NCI-H2107 treated with DMSO at 0.1 percent for 48 hours (cell line): ENCODE results near the gene CACTIN.
"Not testable (repeated sequence)": the region's sequence is repeated elsewhere in the genome, so short reads cannot be mapped to it uniquely, and the experiment has no call there.

ENCODE experiments used
- DNase-seq: peaks from one replicate; lab custom pipeline; 2025; ENCODE audit not compliant: unreplicated experiment; lab: John Stamatoyannopoulos, UW

Gene CACTIN

DNA sequence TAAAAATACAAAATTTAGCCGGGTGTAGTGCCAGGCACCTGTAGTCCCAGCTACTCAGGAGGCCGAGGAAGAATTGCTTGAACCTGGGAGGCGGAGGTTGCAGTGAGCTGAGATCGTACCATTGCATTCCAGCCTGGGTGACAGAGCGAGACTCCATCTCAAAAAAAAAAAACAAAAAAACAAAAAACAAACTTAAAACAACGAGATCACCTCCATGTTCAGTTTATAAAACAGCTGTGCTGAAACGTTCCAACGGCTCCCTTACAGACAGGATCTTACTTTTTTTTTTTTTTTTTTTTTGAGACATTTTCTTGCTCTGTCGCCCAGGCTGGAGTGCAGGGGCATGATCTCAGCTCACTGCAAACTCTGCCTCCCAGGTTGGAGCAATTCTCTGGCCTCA, 2.2 kb upstream of the CACTIN start:
- DNase-seq: not testable (repeated sequence)

DNA sequence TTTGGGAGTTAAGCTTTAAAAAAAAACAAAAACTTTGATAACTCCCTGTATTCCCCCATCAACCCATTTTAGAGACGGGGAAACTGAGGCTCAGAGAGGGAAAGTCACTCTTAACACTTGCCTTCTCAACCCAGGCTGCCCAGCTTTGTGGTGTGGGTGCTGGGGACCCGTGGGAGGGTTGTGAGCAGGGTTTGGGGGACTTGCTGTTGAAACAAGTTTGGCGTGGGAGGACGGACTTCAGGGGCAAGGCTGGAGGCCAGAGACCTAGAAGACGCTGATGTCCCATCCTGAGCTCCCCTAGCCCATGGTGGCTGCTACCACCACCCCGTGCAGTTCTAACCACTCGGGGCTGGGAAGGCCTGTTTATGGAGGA, 747 bp upstream of the CACTIN start:
- DNase-seq: no peak

DNA sequence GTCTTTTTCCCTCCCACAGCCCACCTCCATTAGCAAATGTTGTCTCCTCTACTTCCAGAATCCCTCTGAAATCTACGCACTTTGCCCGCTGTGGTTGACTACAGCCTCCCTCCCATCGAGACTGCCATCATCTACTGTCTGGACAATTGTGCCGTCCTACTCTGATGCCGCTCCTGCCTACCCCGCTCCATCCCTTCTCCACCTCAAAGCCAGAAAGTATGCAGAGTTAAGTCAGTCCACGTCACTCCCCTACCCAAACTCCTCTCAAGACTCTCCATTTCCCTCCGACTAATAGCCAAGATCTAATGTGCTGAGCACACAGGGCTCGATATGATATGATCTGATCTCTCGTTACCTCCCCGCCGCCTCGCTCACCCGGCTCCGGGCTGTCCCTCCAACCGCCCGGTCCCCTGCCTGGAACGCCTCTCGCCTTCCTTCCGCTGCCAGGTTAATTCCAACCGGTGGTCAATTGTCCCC, 556 bp downstream of the CACTIN start:
- no peak for DNase-seq

DNA sequence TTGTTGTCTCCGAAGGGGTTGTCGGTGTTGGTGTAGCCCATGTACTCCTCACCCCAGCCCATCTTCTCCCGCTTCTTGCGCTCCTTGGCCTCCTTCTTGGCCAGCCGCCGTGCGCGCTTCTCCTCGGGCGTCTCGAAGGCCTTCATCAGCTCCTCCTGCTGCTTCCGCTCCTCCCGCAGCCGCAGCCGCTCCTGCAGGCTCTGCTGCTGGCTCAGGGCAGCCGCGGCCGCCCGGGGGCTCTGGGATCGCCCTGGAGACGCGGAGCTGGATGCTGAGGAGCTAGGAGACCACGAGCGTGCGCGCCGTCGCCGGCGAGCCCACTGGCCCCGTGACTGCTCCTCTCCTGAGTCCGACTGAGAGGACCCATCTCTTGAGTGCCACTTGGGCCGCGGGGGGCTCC, 2.9 kb downstream of the CACTIN start:
- DNase-seq: no peak

DNA sequence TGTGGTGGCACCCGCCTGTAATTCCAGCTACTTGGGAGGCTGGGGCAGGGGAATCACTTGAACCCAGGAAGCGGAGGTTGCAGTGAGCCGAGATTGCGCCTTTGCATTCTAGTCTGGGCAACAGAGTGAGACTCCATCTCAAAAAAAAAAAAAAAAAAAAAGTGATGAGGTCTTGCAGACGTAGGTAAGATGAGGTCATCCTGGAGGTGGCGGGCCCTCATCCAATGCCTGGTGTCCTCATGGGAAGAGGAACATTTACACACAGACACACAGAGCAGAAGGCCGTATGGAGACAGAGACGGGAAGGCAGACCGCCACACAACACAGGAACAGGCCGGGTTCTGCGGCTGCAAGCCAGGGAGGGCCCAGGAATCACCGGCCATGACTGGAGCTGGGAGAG, 4.4 kb downstream of the CACTIN start:
- no peak for DNase-seq

DNA sequence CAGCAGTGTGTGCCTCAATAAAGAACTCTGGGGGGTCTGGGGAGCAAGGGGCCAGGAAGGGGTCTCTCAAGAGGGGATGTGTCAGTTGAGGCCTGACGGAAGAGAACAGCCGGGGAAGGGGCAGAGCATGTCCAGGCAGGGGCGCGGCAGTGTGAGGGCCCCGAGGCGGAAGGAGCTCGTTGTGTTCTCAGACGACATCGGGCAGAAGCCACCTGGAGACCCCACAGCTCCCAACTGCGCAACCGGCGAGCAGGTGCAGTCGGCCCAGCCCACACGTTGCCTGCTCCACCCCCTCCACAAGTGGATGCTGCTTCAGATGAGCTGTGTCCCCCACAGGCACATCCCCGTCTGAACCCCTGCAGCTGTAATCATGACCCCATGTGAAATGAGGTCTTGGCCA, 4.9 kb downstream of the CACTIN start:
- no peak for DNase-seq

DNA sequence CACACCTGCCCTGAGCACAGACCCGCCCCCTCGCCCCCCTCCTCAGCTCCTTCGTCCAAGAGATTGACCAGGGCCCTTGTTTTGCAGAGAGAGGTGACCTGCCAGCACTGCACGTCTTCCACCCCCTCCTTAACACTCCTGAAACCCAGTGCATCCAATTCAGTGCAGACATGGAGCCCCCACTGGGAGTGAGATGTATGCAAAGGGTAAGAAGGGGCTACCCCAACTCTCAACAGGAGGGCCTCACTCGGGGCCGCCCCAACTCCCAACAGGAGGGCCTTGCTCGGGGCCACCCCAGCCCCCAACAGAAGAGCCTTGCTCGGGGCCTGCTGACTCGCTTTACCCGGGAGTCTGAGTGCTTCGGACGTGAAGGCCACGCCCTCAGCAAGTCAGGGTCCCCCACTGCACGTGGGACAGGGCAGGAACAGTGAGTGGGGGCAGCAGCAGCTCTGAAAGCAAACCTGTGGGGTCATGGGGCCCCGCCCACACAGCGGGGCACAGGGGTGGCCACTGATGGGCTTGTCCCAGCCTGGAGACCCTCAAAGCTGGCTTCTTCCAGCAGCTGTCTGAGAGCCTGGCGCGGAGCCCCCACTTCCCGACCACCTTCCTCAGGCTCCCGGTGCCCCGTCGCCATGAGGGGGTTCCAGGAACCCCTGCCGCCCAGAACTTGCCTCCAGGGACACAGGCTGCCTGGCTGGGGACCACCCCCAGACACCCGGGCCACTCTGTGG, 5.6 kb downstream of the CACTIN start:
- DNase-seq: no peak

DNA sequence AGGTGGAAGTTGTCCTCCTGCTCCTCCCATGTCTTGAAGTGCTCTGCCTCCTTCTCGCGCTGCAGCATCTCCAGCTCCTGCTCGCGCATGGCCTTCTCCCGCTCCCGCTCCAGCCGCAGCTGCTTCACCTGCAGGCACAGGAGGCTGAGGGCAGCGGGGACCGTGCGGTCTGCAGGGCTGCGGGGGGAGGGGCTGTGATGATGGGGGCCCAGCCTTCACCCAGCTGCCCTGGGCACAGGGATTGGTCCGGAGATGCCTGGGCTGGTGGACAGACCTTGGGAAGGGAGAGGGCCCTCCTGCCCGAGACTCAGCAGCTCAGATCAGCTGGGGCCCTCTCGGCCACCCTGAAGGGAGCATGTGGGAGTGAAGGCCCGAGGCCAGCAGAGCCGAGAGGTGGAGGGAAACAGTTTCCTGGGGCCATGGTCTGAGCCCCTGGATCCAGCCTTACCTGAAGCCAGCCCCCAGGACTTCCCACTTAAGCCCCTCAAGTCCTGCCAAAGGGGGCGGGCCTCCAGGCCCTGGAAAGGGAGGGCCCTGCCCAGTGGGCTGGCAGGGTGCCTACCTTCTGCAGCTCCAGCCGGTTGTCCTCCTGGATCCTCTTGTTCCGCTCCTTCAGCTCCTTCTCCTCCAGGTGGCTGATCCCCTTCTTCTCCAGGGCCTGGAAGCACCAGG, 6.3 kb downstream of the CACTIN start:
- DNase-seq: no peak

DNA sequence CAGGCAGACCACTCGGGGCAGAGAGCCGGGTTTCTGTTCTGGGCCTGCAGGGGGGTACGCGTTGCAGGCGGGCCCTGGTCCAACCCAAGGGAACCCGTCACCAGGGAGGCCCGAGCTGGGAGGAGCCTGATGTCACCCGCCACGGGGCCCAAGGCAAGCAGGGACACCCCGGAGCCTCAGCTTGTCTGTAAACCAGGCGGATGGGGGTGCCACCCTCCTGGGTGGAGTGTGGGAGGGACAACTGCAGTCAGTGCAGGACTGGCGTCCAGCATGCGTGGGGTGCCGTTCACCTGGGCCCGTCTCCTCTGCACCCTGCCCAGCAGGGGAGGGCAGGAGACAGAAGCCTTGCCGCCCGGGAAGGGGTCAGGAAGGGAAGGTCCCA, 7.0 kb downstream of the CACTIN start:
- no peak for DNase-seq

DNA sequence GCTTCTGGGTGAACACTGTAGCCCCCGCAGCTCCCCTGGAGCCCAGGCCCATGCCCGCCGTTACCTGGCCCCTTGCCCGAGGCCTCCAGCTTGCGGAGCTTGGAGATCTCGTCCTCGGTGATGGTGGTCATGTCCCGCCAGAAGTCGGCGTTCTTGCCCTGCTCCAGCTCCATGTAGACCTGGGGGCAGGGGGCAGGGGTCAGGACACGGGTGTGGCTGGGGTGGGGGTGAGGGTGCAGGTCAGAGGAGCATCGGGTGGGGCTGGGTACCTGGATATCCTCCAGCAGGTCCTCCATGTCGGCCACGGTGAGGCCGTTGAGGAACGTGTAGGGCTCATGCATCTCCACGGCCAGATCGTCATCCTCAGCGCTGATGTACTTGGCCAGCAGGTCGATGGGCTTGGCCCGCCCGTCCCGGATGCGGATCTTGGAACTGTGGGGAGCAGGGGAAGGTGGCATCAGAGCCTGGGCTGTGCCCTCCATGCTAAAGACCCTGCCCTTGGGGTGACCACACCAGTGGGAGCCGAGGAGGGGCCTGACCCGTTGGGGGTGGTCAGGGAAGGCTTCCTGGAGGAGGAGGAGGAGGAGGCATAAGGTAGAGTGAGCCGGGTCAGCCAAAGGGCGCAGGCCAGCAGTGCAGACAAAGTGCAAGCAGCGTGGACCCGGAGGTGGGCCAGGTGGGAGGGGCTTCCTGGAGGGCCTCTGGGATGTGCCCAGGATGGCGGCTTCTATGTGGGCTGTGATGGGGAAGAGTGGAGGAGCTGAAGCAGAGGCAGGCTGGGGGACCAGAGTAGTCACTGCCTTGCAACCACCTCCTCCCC, 7.6 kb downstream of the CACTIN start:
- DNase-seq: no peak

DNA sequence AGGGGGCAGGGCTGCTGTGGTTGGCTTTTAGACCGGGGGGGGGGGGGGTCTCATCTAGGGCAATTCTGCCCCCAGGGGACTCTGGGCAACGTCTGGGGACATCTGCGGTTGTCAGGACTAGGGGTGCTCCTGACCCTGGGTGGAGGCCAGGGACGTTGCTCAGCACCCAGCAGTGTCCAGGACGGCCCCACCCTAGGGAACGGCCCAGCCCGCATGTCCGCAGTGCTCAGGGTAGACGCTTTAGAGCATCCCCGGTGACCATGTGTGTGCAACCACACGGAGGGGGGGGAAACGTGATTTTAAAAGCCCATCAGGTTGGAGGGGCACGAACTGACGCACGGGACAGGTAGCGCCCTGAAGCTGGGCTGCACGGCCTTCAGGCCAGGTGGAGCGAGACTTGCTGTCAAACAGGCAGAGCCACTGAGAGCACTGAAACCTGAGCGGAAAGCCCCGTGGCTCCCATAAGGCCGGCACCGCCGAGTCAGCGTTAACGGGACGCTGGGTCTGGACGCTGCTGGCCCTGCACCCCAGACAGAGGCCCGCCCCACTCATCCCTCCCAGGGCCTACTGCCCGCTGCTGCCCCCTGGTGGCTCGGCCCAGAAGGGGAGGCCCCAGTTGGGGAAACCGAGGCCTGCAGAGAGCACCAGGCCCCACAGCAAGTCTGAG, 8.3 kb downstream of the CACTIN start:
- no peak for DNase-seq

DNA sequence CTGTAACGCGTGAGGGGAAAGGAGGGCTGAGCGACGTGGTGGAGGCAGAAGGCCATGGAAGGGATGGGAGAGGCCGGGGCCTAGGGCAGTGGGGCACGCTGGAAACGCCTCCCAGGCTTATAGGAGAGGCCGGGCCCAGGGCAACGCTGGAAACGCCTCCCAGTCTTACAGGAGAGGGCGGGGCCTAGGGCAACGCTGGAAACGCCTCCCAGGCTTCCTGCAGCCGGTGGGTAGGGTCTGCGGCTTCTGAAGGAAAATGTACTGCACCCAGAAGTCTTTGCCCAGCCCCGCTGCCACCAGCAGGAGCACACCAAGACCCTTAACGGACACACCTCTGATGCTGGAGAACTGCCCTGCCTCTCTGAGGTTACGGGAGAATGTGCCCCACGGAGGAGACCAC, 9.1 kb downstream of the CACTIN start:
- DNase-seq: no peak

DNA sequence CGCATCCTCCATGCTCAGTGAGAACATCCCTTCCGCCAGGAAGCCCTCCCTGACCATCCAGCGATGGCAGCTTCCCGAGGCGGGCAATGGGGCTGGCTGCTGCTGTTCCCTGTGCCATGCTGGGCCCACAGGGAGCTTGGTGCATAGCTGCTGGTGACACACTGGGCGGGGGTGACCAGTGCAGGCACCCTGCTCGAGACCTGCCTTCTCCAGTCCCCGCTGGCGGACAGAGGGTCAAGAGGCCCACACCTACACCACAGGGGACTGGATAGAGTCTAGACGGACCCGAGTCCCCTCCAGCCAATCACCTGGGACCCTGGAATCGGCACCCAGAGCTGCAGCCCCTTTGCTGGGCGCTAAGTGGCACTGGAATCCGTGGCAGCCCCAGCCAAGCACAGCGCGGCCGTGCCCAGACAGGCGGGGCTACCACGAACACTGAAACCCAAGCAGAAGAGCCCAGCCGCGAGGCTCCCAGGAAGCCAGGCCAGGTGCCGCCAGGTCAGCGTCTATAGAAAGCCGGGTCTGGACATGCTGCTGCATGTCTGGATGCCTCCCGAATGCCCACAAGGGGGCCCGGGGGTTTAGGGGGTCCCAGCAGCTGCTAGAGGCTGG, 11.0 kb downstream of the CACTIN start:
- no peak for DNase-seq

DNA sequence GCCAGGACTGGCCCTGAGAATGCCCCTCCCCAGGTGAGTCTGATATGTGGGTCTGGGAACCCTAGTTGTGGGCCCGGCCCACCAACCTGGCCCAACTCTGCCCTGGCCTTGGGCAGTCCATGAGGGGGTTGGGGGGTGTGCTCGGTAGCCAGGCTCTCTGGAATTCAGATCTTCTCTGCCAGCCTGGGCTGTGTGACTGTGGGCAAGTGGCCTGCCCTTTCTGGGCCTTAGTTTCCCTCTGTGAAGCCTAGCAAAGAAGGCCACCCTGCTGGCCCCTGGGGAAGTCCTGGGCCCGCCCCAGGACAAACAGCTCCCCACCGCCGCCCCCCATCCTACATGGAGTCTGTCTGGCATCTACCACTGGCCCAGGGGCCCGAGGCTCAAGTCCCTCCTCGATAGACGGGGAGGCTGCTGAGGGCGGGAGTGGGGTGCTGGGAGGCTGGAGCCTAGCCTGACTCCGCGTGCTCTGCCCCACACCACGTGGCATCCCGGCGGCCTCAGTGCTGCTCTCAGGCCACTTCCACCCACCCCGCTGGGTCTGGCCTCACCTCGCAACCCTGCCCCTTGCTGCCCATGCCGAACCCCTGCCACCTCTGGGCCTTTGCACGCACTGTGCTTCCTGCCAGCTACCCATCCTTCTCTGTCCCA, 11.6 kb downstream of the CACTIN start:
- DNase-seq: no peak

DNA sequence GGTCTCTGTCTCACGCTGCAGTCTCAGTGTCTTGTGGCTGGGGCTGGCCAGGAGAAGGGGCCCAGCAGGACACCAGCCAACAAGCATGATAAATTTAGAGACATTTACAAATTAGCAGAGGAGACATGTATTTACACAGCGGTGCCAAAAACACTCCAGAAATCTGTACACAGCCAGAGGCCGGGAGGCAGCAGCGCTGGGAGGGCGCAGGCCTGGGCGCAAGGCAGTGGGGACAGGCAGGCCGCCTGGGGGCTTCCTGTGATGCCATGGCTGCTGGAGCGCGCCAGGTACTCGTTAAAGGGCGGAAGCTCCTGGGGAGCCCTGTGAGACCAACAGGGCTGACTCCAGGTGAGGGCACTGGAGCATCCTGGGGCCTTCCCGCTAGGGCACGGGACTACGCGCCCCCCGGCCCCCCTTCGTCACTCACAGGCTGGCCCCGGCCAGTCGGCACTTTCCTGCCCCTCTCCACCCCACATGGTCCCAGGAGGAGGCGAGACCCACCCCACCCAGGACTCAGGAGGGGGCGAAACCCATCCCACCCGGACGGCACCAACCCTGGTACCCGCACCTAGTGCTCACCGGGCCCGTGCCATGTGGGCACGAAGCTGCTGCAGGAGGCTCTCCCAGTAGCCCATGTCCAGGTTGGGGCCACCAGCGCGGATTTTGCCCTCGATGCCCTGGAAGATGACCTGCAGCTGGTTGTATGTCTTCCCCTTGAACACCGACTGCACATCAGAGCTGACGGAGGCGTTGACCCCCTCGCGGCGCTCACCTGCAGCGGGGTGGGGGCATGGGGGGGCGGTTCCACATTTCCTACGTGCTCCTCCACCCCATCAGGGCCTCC, 12.6 kb downstream of the CACTIN start:
- no peak for DNase-seq

DNA sequence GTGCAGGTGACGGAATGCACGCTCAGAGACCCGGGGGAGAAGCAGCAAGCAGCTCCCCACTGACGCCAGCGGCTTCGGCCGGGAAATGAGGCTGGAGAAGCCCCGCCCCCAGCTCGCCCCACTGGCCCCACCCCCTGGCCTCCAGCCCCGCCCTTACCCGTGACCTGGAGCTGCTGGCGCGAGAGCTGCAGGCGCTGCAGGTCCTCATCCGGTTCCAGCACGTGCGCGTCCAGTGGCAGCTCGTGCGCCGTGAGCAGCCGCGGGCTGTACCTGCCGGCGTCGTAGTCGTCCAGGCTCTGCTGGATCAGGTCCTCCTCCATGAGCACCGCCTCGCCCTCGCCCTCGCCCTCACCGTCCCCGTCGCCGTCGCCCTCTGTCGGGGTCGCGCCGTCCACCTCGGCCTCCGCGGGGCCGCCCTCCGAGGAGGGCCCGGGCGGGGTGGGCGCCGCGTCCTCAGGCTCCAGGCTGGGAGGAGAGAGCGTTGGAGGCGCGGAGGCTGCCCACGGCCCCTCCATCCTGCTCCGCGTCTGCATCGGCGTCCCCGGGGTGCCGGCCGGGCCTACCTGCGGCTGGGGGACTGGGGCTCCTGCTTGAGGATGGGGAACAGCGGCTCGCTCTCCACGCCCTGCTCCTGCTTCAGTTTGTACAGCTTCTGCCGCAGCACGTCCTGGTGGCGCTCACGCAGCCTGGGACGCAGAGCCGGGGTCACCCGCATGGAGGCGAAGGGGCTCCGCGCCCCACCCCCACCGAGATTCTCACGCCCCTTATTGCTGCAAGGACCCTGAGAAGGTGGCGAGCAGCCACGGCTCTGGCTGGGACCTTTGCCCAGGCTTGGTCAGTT, 13.5 kb downstream of the CACTIN start:
- no peak for DNase-seq

DNA sequence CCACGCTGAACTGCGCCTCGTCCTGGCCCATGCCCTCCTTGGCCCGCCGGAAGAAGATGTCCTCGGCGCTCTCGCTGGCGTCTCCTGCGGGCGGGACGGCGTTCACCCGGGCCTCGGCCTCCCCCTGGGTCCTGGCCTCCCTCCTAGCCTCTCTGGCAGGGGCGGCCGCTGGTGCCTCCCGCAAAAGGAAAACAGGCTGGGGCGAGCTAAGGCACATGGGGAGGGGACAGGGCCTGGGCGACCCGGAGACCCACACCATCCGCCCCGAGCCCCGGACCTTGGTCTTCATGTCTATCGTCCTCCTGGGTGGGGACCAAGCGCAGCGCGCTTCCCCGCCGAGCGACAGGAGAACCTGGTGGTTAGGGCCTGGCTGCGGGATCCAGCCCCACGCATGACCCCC, 14.3 kb downstream of the CACTIN start:
- DNase-seq: no peak

DNA sequence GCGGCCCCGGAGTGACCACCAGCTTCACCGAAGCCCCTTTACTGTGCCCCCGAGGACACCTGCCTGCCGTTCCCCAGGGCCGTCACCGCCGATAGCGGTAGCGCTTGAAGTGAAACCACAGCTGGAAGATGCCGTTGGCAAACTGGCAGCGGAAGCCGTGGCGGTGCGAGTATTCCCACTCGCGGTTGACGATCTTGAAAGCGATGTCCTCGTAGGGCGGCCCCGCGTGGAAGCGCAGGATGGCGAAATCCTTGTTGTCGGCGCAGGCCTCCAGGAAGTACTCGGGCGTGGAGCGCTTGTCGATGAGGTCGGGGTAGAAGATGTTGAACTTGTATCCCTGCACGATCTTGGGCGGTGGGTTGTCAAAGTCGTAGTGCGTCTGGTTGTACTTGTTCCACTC, 14.7 kb downstream of the CACTIN start:
- DNase-seq: no peak
